ENCODE data around the gene MEAF6.

The MEAF6 gene

DNA sequence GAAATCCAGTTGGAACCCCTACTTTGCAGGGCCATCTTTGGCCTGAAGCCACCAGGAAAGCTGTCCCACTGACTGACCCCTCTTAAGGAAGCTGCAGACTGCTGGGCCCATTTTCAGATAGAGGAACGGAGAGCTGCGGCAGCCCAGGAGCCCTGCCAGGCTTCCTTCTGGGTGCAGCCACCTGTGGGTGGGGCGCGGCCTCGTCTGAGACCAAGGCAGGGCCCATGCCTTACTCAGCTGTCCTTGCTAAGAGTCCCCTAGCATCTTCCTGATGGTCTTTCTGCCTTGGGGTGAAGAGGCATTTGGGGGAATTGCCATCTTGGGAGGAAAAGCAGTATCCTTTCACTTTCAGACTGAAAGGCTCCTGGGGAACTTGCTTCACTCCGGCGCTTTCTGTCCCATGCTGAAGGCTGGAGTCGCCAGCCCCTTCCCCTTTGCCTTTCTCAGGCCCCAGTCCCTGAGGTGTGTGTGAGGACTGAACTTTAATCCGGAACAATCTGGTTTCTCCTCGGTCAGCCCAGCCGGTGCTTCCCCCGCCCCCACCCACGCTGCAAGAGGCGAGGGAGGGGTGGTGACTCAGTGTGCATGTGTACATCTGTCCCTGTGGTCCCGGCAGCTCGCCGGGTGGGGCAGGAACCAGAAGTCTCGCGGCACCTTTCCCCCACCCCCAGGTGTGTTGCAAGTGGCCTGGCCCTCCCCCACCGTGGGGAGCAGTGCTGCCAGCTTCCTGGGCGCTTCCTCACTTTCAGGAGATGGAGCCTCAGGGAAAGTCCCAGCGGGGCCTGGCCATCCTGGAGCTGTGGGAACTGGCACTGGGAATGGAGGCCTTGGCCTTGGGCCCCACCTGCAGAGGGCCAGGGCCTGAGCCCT, 35.1 kb downstream of the MEAF6 start:
- no peak for TF ChIP-seq TEAD4 (IDR thresholded peaks at IDR 0.05)
- TF ChIP-seq ZBTB7A (IDR thresholded peaks at IDR 0.05; ENCODE audit: low read depth), result no peak
- no peak for TF ChIP-seq CEBPB (IDR thresholded peaks at IDR 0.05)
- TF ChIP-seq EP300 (IDR thresholded peaks at IDR 0.05; ENCODE audit: borderline replicate concordance), result no peak
- 0 out of 2 replicates have a peak, but pooled peaks have one; percentile 11 for TF ChIP-seq EGR1 (IDR thresholded peaks at IDR 0.05)
- no peak for TF ChIP-seq FOXM1 (IDR thresholded peaks at IDR 0.05; ENCODE audit: borderline replicate concordance, low read depth)
- TF ChIP-seq, protein P1, sequence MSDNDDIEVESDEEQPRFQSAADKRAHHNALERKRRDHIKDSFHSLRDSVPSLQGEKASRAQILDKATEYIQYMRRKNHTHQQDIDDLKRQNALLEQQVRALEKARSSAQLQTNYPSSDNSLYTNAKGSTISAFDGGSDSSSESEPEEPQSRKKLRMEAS (IDR thresholded peaks at IDR 0.05), result no peak
- TF ChIP-seq YY1 (IDR thresholded peaks at IDR 0.05; ENCODE audit: low read depth), result no peak
- TF ChIP-seq RAD21 (IDR thresholded peaks at IDR 0.05; ENCODE audit: low read depth), result no peak
- TF ChIP-seq NFIC (IDR thresholded peaks at IDR 0.05), result no peak
- TF ChIP-seq TAF1 (IDR thresholded peaks at IDR 0.05; ENCODE audit: low read depth), result 0 out of 2 replicates have a peak, but pooled peaks have one; percentile 14
- peak; percentile 17; the same call in 1 of the 2 replicates for TF ChIP-seq TCF12 (IDR thresholded peaks at IDR 0.05; ENCODE audit: low read depth)
- TF ChIP-seq CREB1 (IDR thresholded peaks at IDR 0.05; ENCODE audit: low read depth), result no peak
- TF ChIP-seq REST (IDR thresholded peaks at IDR 0.05; ENCODE audit: low read depth), result no peak
- TF ChIP-seq, protein P2, sequence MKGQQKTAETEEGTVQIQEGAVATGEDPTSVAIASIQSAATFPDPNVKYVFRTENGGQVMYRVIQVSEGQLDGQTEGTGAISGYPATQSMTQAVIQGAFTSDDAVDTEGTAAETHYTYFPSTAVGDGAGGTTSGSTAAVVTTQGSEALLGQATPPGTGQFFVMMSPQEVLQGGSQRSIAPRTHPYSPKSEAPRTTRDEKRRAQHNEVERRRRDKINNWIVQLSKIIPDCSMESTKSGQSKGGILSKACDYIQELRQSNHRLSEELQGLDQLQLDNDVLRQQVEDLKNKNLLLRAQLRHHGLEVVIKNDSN (IDR thresholded peaks at IDR 0.05), result no peak

DNA sequence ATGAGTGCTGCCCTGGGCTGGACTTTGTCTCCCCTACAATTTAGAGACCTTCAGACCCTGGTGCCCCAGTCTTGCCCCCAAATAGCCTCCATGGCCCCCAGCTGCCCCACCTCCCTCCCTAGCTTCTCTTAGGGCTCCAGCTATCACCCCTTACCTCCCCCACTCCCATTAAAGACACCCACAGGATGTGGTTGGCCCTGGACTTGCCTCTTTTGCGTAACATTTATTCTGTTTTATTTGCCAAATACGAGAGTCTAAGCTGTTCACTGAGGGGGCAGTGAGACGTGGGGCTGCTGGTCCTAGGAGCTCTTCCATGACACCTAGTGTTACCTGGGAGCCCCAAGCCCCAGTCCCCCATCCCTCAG, 35.7 kb downstream of the MEAF6 start:
- TF ChIP-seq FOXM1 (IDR thresholded peaks at IDR 0.05; ENCODE audit: borderline replicate concordance, low read depth) (no peak), TCF12 (IDR thresholded peaks at IDR 0.05; ENCODE audit: low read depth) (no peak), TAF1 (IDR thresholded peaks at IDR 0.05; ENCODE audit: low read depth) (no peak), YY1 (IDR thresholded peaks at IDR 0.05; ENCODE audit: low read depth) (no peak), REST (IDR thresholded peaks at IDR 0.05; ENCODE audit: low read depth) (no peak), EP300 (IDR thresholded peaks at IDR 0.05; ENCODE audit: borderline replicate concordance) (no peak), CEBPB (IDR thresholded peaks at IDR 0.05) (no peak), TEAD4 (IDR thresholded peaks at IDR 0.05) (no peak), NFIC (IDR thresholded peaks at IDR 0.05) (no peak), CREB1 (IDR thresholded peaks at IDR 0.05; ENCODE audit: low read depth) (no peak), EGR1 (IDR thresholded peaks at IDR 0.05) (no peak), ZBTB7A (IDR thresholded peaks at IDR 0.05; ENCODE audit: low read depth) (no peak), RAD21 (IDR thresholded peaks at IDR 0.05; ENCODE audit: low read depth) (no peak)
- TF ChIP-seq, protein P2 (IDR thresholded peaks at IDR 0.05), result no peak
- TF ChIP-seq, protein P1 (IDR thresholded peaks at IDR 0.05), result no peak

GRCh38 chr1:37478451-37478881, 36.1 kb downstream of the MEAF6 start:
- TF ChIP-seq YY1 (IDR thresholded peaks at IDR 0.05; ENCODE audit: low read depth) (no peak), REST (IDR thresholded peaks at IDR 0.05; ENCODE audit: low read depth) (no peak), TAF1 (IDR thresholded peaks at IDR 0.05; ENCODE audit: low read depth) (no peak), EP300 (IDR thresholded peaks at IDR 0.05; ENCODE audit: borderline replicate concordance) (no peak), NFIC (IDR thresholded peaks at IDR 0.05) (no peak), RAD21 (IDR thresholded peaks at IDR 0.05; ENCODE audit: low read depth) (no peak), FOXM1 (IDR thresholded peaks at IDR 0.05; ENCODE audit: borderline replicate concordance, low read depth) (no peak), TCF12 (IDR thresholded peaks at IDR 0.05; ENCODE audit: low read depth) (no peak)
- TF ChIP-seq, protein P1 (IDR thresholded peaks at IDR 0.05), result no peak
- TF ChIP-seq, protein P2 (IDR thresholded peaks at IDR 0.05), result no peak
